GM12872 (cell line): ENCODE data around the gene KDM8.

Source experiments
- CTCF ChIP-seq: IDR thresholded peaks from 3 replicates; pipeline ENCODE4 v1.5.1; 2011; ENCODE audit warnings: low read depth, mild to moderate bottlenecking, low read length, moderate library complexity; ENCODE audit not compliant: insufficient read depth

Gene KDM8

GRCh38 chr16:27254262-27254811, 51.0 kb downstream of the KDM8 start:
- TF ChIP-seq CTCF = no peak

GRCh38 chr16:27256861-27257260, 53.5 kb downstream of the KDM8 start:
- no peak for TF ChIP-seq CTCF

- TF ChIP-seq CTCF = no peak
These were observed 53.9 kb downstream of the KDM8 start for GRCh38 chr16:27257271-27257670.

- TF ChIP-seq CTCF = no peak
These were observed 55.0 kb downstream of the KDM8 start for GRCh38 chr16:27258241-27258734.

GRCh38 chr16:27259710-27260109, 56.4 kb downstream of the KDM8 start:
- TF ChIP-seq CTCF = no peak

DNA sequence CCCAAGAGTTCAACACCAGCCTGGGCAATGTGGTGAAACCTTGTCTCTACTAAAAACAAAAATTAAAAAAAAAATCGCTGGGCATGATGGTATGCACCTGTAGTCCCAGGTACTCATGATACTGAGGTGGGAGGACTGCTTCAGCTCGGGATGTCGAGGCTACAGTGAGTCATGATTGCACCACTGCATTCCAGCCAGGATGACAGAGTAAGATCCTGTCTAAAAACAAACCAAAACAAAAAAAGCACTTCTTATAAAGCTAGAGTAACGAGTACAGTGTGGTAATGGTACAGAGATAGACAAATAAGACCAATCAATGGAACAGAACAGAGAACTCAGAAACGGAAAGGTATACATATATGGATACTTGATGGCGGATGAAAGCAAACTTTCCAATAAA, 60.8 kb downstream of the KDM8 start:
- no peak for TF ChIP-seq CTCF

GRCh38 chr16:27265982-27266381, 62.7 kb downstream of the KDM8 start:
- no peak for TF ChIP-seq CTCF
